GM18951 (cell line): ENCODE data around the gene GPATCH2.
"Not testable (repeated sequence)": the region's sequence is repeated elsewhere in the genome, so short reads cannot be mapped to it uniquely, and the experiment has no call there.

Source experiments
- POLR2A ChIP-seq: IDR thresholded peaks from 4 replicates; pipeline ENCODE4 v1.6.1; 2011; ENCODE audit warnings: mild to moderate bottlenecking; ENCODE audit not compliant: insufficient read length, insufficient read depth; ENCODE audit errors: extremely low read depth
- in situ Hi-C: fragments of 300-500 bp; cut with MboI; formaldehyde crosslinking; loops from one replicate; pipeline ENCODE4 v1.12.0; 2022; ENCODE audit warnings: low sequenced_read_pairs, mixed read lengths, inconsistent platforms; ENCODE audit not compliant: unreplicated experiment

The GPATCH2 gene

GRCh38 chr1:217388522-217389065, 242.3 kb downstream of the GPATCH2 start:
- TF ChIP-seq POLR2A = no peak
- in situ Hi-C loops = no loop called here

GRCh38 chr1:217381773-217382172, 249.1 kb downstream of the GPATCH2 start:
- in situ Hi-C loops = not testable (repeated sequence)

- in situ Hi-C loops = not testable (repeated sequence)
These were observed 251.1 kb downstream of the GPATCH2 start for GRCh38 chr1:217379804-217380203.

GRCh38 chr1:217379336-217379735, 251.6 kb downstream of the GPATCH2 start:
- in situ Hi-C loops = no loop called here
- no peak for TF ChIP-seq POLR2A
